ENCODE results near the gene CACNG3.

GRCh38 chr16:24348545-24349290, 92.6 kb downstream of the CACNG3 start:
- TF ChIP-seq NFIC (IDR thresholded peaks at IDR 0.05) (no peak), MAX (IDR thresholded peaks at IDR 0.05) (no peak), RAD21 (IDR thresholded peaks at IDR 0.05; ENCODE audit: low read depth) (no peak), EP300 (IDR thresholded peaks at IDR 0.05; ENCODE audit: borderline replicate concordance) (no peak), EGR1 (IDR thresholded peaks at IDR 0.05) (no peak), TEAD4 (IDR thresholded peaks at IDR 0.05) (no peak), TAF1 (IDR thresholded peaks at IDR 0.05; ENCODE audit: low read depth) (no peak), YY1 (IDR thresholded peaks at IDR 0.05; ENCODE audit: low read depth) (no peak), CREB1 (IDR thresholded peaks at IDR 0.05; ENCODE audit: low read depth) (no peak), FOXM1 (IDR thresholded peaks at IDR 0.05; ENCODE audit: borderline replicate concordance, low read depth) (no peak)
